Adrenal gland (tissue), 12 donors: ENCODE measurements around the gene TMEM72. TPM values are rescaled to one million over a fixed set of nuclear protein-coding genes. Genes with fewer than 3 reads are reported as not detected.

ENCODE experiments used
- DNase-seq, 7 donors: peaks; one replicate each; pipeline ENCODE4 v3.0.0-alpha.2; 2019 to 2020
- H3K27ac ChIP-seq, 5 donors: fragments of 200-600 bp; sonication (generic) in 4 of 5; 1 replicate in 3 of 5; 2 replicates in 2 of 5; pipeline versions ENCODE4 v1.5.1 to v1.8.0; 2016 to 2020; ENCODE audit warnings: mild to moderate bottlenecking in 1 of 5
- H3K27me3 ChIP-seq: fragments of 200-600 bp; 2 replicates; pipeline ENCODE4 v1.8.0; 2021
- H3K36me3 ChIP-seq, 2 donors: fragments of 200-600 bp; replicated peaks in 1 of 2; 1 replicate in 1 of 2; 2 replicates in 1 of 2; pipeline versions ENCODE4 v1.5.1 to v1.8.0; 2018 to 2022
- H3K4me1 ChIP-seq, 2 donors: fragments of 200-600 bp; replicated peaks in 1 of 2; 1 replicate in 1 of 2; 2 replicates in 1 of 2; pipeline versions ENCODE4 v1.5.1 to v1.8.0; 2018 to 2021
- H3K4me3 ChIP-seq, 4 donors: fragments of 200-600 bp; sonication (generic) in 3 of 4; one replicate each; pipeline ENCODE4 v1.5.1; 2016 to 2018
- H3K9me3 ChIP-seq, 3 donors: fragments of 200-600 bp; sonication (generic) in 1 of 3; replicated peaks in 1 of 3; 1 replicate in 2 of 3; 2 replicates in 1 of 3; pipeline versions ENCODE4 v1.5.1 to v1.8.0; 2016 to 2021
- POLR2A ChIP-seq, 2 donors: fragments of 450-650 bp; IDR thresholded peaks; one replicate each; pipeline ENCODE4 v1.6.1; 2017; ENCODE audit warnings: antibody characterized with exemption in 2 of 2, mild to moderate bottlenecking in 2 of 2, moderate library complexity in 1 of 2
- WGBS, 4 donors: extraction: QIAGEN DNeasy Blood & Tissue Kit in 2 of 4; methylation state at CpG; one replicate each; pipeline versions ENCODE4 v1.1.5 to v1.1.7; 2013 to 2017; 5-methylcytosine and 5-hydroxymethylcytosine counted together
- intact Hi-C, 2 donors: fragments of 100-400 bp; cut with DNase I; formaldehyde crosslinking; loops; one replicate each; pipeline versions ENCODE4 v1.14.1 to v1.15.0; 2022 to 2023
- polyA plus RNA-seq, 3 donors: library from polyadenylated mRNA; stranded (reverse); fragments of 200-250 nt in 2 of 3; fragments of 350-450 nt in 1 of 3; fragmentation: Illumina TruSeq in 1 of 3; extraction: RNeasy Lipid Tissue Mini Kit (QIAGEN cat#74804) in 1 of 3; gene quantifications; one replicate each; pipeline ENCODE4 v1.2.3, GENCODE V29; 2013 to 2014
- total RNA-seq, 9 donors: library from RNA; depleted of rRNA in 4 of 9; stranded (reverse); fragments of >200 nt in 4 of 9; fragments of 120-200 nt in 1 of 9; fragmentation: NEBNext Ultra II Directional in 1 of 9; extraction: Animal tissue kit (Norgen Biotek cat#: 25700) in 1 of 9; gene quantifications; one replicate each; pipeline versions ENCODE4 v1.1.0 to v1.2.4, GENCODE V29; 2013 to 2023
- TF ChIP-seq, protein P1 (sequence below), 6 experiments: fragments of 450-650 bp in 4 of 6; fragments of 200-600 bp in 2 of 6; sonication (generic) in 1 of 6; IDR thresholded peaks; 1 replicate in 5 of 6; 2 replicates in 1 of 6; pipeline versions ENCODE4 v1.5.1 to v1.8.0; 2016 to 2021; ENCODE audit warnings: antibody characterized with exemption in 6 of 6, mild to moderate bottlenecking in 2 of 6, moderate library complexity in 1 of 6
- donor health status: healthy with polysubstance abuse.
- donor health status: Bipolar disorder and iron deficiency.
- donor health status: DM: yes; HTN: yes; CAD: no.
- donor health status: DM: no; HTN: no; CAD: no.
- donor health status: DM: no; HTN: no; CAD: no.
- donor health status: DM: yes; HTN: yes; CAD: no.

Gene TMEM72
- total and polyA plus RNA-seq, 12 donors, result 0.17 TPM; not detected in 11

DNA sequence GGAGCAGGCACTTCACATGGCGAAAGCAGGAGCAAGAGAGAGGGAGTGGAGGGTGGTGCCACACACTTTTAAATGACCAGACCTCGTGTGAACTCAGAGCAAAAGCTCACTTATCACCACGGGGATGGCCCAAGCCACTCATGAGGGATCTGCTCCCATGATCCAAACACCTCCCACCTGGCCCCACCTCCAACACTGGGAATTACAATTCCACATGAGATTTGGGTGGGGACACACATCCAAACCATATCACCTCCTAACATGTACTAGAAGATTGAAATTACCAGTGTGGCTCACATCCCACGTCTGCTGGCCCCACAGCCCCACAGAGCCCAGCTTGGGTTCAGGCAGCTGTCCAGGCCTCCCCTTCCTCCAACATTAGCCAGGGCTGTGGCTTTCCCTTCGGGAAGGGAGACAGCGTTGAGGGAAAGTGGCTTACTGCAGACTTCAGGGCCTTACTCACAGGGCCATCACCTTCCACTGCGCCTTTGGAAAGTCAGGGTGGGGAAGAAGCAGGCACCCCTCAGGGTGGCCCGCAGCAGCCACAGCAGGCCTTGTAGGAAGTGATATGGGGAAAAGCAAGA, 59.8 kb downstream of the TMEM72 start:
- no peaks in the 10 kb centered on the region for H3K27me3 ChIP-seq
- peaks cover 0 to 13% of the 10 kb centered on the region in 2 donors for H3K36me3 ChIP-seq
- H3K4me1 ChIP-seq, result peaks cover 16 to 47% of the 10 kb centered on the region in 2 donors
- no peak overlapping the region for H3K4me3 ChIP-seq
- WGBS, 4 donors, result 92 to 96% (median 94%) methylated on average over 6 to 8 of the region's 8 CpGs
- TF ChIP-seq, protein P1, sequence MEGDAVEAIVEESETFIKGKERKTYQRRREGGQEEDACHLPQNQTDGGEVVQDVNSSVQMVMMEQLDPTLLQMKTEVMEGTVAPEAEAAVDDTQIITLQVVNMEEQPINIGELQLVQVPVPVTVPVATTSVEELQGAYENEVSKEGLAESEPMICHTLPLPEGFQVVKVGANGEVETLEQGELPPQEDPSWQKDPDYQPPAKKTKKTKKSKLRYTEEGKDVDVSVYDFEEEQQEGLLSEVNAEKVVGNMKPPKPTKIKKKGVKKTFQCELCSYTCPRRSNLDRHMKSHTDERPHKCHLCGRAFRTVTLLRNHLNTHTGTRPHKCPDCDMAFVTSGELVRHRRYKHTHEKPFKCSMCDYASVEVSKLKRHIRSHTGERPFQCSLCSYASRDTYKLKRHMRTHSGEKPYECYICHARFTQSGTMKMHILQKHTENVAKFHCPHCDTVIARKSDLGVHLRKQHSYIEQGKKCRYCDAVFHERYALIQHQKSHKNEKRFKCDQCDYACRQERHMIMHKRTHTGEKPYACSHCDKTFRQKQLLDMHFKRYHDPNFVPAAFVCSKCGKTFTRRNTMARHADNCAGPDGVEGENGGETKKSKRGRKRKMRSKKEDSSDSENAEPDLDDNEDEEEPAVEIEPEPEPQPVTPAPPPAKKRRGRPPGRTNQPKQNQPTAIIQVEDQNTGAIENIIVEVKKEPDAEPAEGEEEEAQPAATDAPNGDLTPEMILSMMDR (IDR thresholded peaks at IDR 0.05), result no peak
- no peak for TF ChIP-seq POLR2A (IDR thresholded peaks at IDR 0.05)
- no peak for DNase-seq
- no peak overlapping the region for H3K27ac ChIP-seq
- intact Hi-C loops, result loop anchor here in 1 of 2 donors (5.0 kb wide), 1 partner anchor 39 kb away; no protein-coding TSS in a partner anchor
- no peaks in the 10 kb centered on the region for H3K9me3 ChIP-seq

- no peak for TF ChIP-seq POLR2A (IDR thresholded peaks at IDR 0.05)
- TF ChIP-seq, protein P1 (IDR thresholded peaks at IDR 0.05), result no peak
- Histone ChIP-seq H3K4me3 (no peak overlapping the region), H3K9me3 (no peaks in the 10 kb centered on the region), H3K27me3 (no peaks in the 10 kb centered on the region), H3K36me3 (peaks cover 0 to 17% of the 10 kb centered on the region in 2 donors), H3K4me1 (peaks cover 16 to 47% of the 10 kb centered on the region in 2 donors), H3K27ac (no peak overlapping the region)
- DNase-seq, result no peak
- WGBS, 4 donors, result 85 to 96% (median 94%) methylated on average over 7 to 11 of the region's 11 CpGs
- intact Hi-C loops, result loop anchor here in 1 of 2 donors (5.0 kb wide), 1 partner anchor 39 kb away; no protein-coding TSS in a partner anchor
Measured at GRCh38 chr10:44971434-44971833, 60.3 kb downstream of the TMEM72 start.

GRCh38 chr10:44971935-44972757, 61.0 kb downstream of the TMEM72 start:
- DNase-seq, result peak in 1 of 7 donors; percentile 10
- Histone ChIP-seq H3K36me3 (peaks cover 0 to 22% of the 10 kb centered on the region in 2 donors), H3K9me3 (no peaks in the 10 kb centered on the region), H3K4me3 (no peak overlapping the region), H3K27me3 (no peaks in the 10 kb centered on the region), H3K4me1 (peaks cover 16 to 49% of the 10 kb centered on the region in 2 donors), H3K27ac (no peak overlapping the region)
- TF ChIP-seq POLR2A (IDR thresholded peaks at IDR 0.05), result no peak
- TF ChIP-seq, protein P1 (IDR thresholded peaks at IDR 0.05), result no peak
- 93 to 98% (median 95%) methylated on average over 11 to 12 of the region's 12 CpGs for WGBS, 4 donors
- intact Hi-C loops, result loop anchor here in 1 of 2 donors (5.0 kb wide), 1 partner anchor 40 kb away; no protein-coding TSS in a partner anchor

GRCh38 chr10:44972874-44973306, 61.8 kb downstream of the TMEM72 start:
- WGBS, 4 donors, result 85 to 94% (median 87%) methylated on average over 2 to 6 of the region's 6 CpGs
- Histone ChIP-seq H3K9me3 (no peaks in the 10 kb centered on the region), H3K4me1 (peaks cover 23 to 49% of the 10 kb centered on the region in 2 donors), H3K4me3 (no peak overlapping the region), H3K27ac (no peak overlapping the region), H3K36me3 (peaks cover 0 to 29% of the 10 kb centered on the region in 2 donors), H3K27me3 (no peaks in the 10 kb centered on the region)
- TF ChIP-seq POLR2A (IDR thresholded peaks at IDR 0.05), result no peak
- TF ChIP-seq, protein P1 (IDR thresholded peaks at IDR 0.05), result no peak
- no peak for DNase-seq
- intact Hi-C loops, result loop anchor here in 1 of 2 donors (5.0 kb wide), 1 partner anchor 41 kb away; no protein-coding TSS in a partner anchor
